HEK293 (cell line): Measurements from ENCODE around the gene PAF1.

Experiments
- BCL6B ChIP-seq: fragments of 450-650 bp; formaldehyde crosslinking; IDR thresholded peaks from 2 replicates; pipeline ENCODE4 v1.5.1; 2017; ENCODE audit warnings: missing biosample characterization, missing genetic modification characterization
- FEZF1 ChIP-seq: fragments of 450-650 bp; formaldehyde crosslinking; IDR thresholded peaks from 2 replicates; pipeline ENCODE4 v1.5.1; 2016; ENCODE audit warnings: missing biosample characterization, missing genetic modification characterization
- GLIS1 ChIP-seq: fragments of 450-650 bp; formaldehyde crosslinking; IDR thresholded peaks from 2 replicates; pipeline ENCODE4 v1.5.1; 2016; ENCODE audit warnings: missing biosample characterization, missing genetic modification characterization
- HOXC10 ChIP-seq: sonication (generic); formaldehyde crosslinking; IDR thresholded peaks from 2 replicates; pipeline ENCODE4 v1.8.1; 2023; ENCODE audit warnings: mild to moderate bottlenecking, missing genetic modification reagents
- MEIS1 ChIP-seq: sonication (generic); formaldehyde crosslinking; IDR thresholded peaks from 2 replicates; pipeline ENCODE4 v1.8.1; 2022; ENCODE audit warnings: missing genetic modification reagents, mild to moderate bottlenecking, borderline replicate concordance
- PATZ1 ChIP-seq: fragments of 450-650 bp; formaldehyde crosslinking; IDR thresholded peaks from 2 replicates; pipeline ENCODE4 v1.5.1; 2016; ENCODE audit warnings: missing biosample characterization, missing genetic modification characterization
- TSHZ1 ChIP-seq: fragments of 450-650 bp; formaldehyde crosslinking; IDR thresholded peaks from 2 replicates; pipeline ENCODE4 v1.5.1; 2016; ENCODE audit warnings: missing biosample characterization, missing genetic modification characterization, borderline replicate concordance
- ZBTB7A ChIP-seq: fragments of 450-650 bp; formaldehyde crosslinking; IDR thresholded peaks from 2 replicates; pipeline ENCODE4 v1.5.1; 2016; ENCODE audit warnings: low read depth, missing biosample characterization, missing genetic modification characterization
- ZIC2 ChIP-seq: fragments of 450-650 bp; formaldehyde crosslinking; IDR thresholded peaks from 2 replicates; pipeline ENCODE4 v1.5.1; 2016; ENCODE audit warnings: missing biosample characterization, missing genetic modification characterization
- ZNF121 ChIP-seq: fragments of 450-650 bp; formaldehyde crosslinking; IDR thresholded peaks from 2 replicates; pipeline ENCODE4 v1.5.1; 2016; ENCODE audit warnings: missing biosample characterization, missing genetic modification characterization
- ZNF138 ChIP-seq: fragments of 450-650 bp; formaldehyde crosslinking; IDR thresholded peaks from 2 replicates; pipeline ENCODE4 v1.5.1; 2016; ENCODE audit warnings: missing biosample characterization, missing genetic modification characterization, borderline replicate concordance
- ZNF214 ChIP-seq: fragments of 450-650 bp; formaldehyde crosslinking; IDR thresholded peaks from 2 replicates; pipeline ENCODE4 v1.5.1; 2017; ENCODE audit warnings: missing biosample characterization, mild to moderate bottlenecking, missing genetic modification characterization, borderline replicate concordance
- ZNF24 ChIP-seq: fragments of 450-650 bp; formaldehyde crosslinking; IDR thresholded peaks from 2 replicates; pipeline ENCODE4 v1.5.1; 2016; ENCODE audit warnings: missing biosample characterization, missing genetic modification characterization
- ZNF26 ChIP-seq: fragments of 450-650 bp; formaldehyde crosslinking; IDR thresholded peaks from 2 replicates; pipeline ENCODE4 v1.5.1; 2016; ENCODE audit warnings: missing biosample characterization, missing genetic modification characterization
- ZNF280D ChIP-seq: fragments of 450-650 bp; formaldehyde crosslinking; IDR thresholded peaks from 2 replicates; pipeline ENCODE4 v1.5.1; 2016; ENCODE audit warnings: missing biosample characterization, missing genetic modification characterization
- ZNF366 ChIP-seq: fragments of 450-650 bp; formaldehyde crosslinking; conservative IDR thresholded peaks from 2 replicates; pipeline ENCODE4 v1.5.1; 2016; ENCODE audit warnings: missing biosample characterization, missing genetic modification characterization
- ZNF416 ChIP-seq: fragments of 450-650 bp; formaldehyde crosslinking; IDR thresholded peaks from 2 replicates; pipeline ENCODE4 v1.5.1; 2016; ENCODE audit warnings: missing biosample characterization, missing genetic modification characterization
- ZNF501 ChIP-seq: fragments of 450-650 bp; formaldehyde crosslinking; IDR thresholded peaks from 2 replicates; pipeline ENCODE4 v1.5.1; 2016; ENCODE audit warnings: missing biosample characterization, missing genetic modification characterization
- ZNF513 ChIP-seq: fragments of 450-650 bp; IDR thresholded peaks from 2 replicates; pipeline ENCODE4 v1.5.1; 2018; ENCODE audit warnings: missing biosample characterization, missing genetic modification characterization
- ZNF555 ChIP-seq: fragments of 450-650 bp; formaldehyde crosslinking; conservative IDR thresholded peaks from 2 replicates; pipeline ENCODE4 v1.5.1; 2017; ENCODE audit warnings: missing biosample characterization, mild to moderate bottlenecking, missing genetic modification characterization, inconsistent platforms
- ZNF610 ChIP-seq: fragments of 450-650 bp; formaldehyde crosslinking; IDR thresholded peaks from 2 replicates; pipeline ENCODE4 v1.5.1; 2016; ENCODE audit warnings: missing biosample characterization, missing genetic modification characterization, borderline replicate concordance
- ZNF626 ChIP-seq: fragments of 450-650 bp; sonication (Bioruptor Pico); formaldehyde crosslinking; IDR thresholded peaks from 2 replicates; pipeline ENCODE4 v1.5.1; 2018; ENCODE audit warnings: missing biosample characterization, missing genetic modification characterization, inconsistent platforms
- ZNF670 ChIP-seq: fragments of 450-650 bp; formaldehyde crosslinking; IDR thresholded peaks from 2 replicates; pipeline ENCODE4 v1.5.1; 2016; ENCODE audit warnings: missing biosample characterization, missing genetic modification characterization, low read depth
- ZNF677 ChIP-seq: fragments of 450-650 bp; IDR thresholded peaks from 2 replicates; pipeline ENCODE4 v1.5.0; 2018; ENCODE audit warnings: missing biosample characterization, mild to moderate bottlenecking, missing genetic modification characterization, moderate library complexity
- ZNF837 ChIP-seq: fragments of 450-650 bp; formaldehyde crosslinking; IDR thresholded peaks from 2 replicates; pipeline ENCODE4 v1.5.1; 2016; ENCODE audit warnings: missing biosample characterization, missing genetic modification characterization
- ZNF843 ChIP-seq: fragments of 450-650 bp; formaldehyde crosslinking; IDR thresholded peaks from 2 replicates; pipeline ENCODE4 v1.5.1; 2016; ENCODE audit warnings: missing biosample characterization, missing genetic modification characterization
- ZXDB ChIP-seq: fragments of 450-650 bp; formaldehyde crosslinking; IDR thresholded peaks from 2 replicates; pipeline ENCODE4 v1.5.1; 2016; ENCODE audit warnings: missing biosample characterization, missing genetic modification characterization

Gene PAF1

GRCh38 chr19:39438270-39438934 lies 47.5 kb upstream of the PAF1 start (continued):
- TF ChIP-seq ZNF513 (no peak), FEZF1 (tag by site-specific recombination) (no peak), GLIS1 (tag by site-specific recombination) (peak; percentile 60; the same call in 1 of the 2 replicates), ZNF214 (tag by site-specific recombination) (no peak), ZNF26 (tag by site-specific recombination) (no peak), ZNF416 (tag by site-specific recombination) (no peak), ZNF843 (tag by site-specific recombination) (no peak), ZNF24 (tag by site-specific recombination) (0 out of 2 replicates have a peak, but pooled peaks have one; percentile 49), MEIS1 (CRISPR knock-in tag) (no peak), ZNF366 (tag by site-specific recombination) (0 out of 2 replicates have a peak, but pooled peaks have one; percentile 22), ZNF501 (tag by site-specific recombination) (no peak), ZBTB7A (tag by site-specific recombination) (no peak), ZNF677 (tag by site-specific recombination) (no peak), BCL6B (tag by site-specific recombination) (no peak), ZIC2 (tag by site-specific recombination) (no peak), PATZ1 (tag by site-specific recombination) (no peak), ZXDB (no peak), ZNF121 (tag by site-specific recombination) (peak; percentile 61; the same call in 1 of the 2 replicates), ZNF837 (tag by site-specific recombination) (no peak), ZNF626 (tag by site-specific recombination) (no peak), ZNF138 (tag by site-specific recombination) (no peak), ZNF555 (tag by site-specific recombination) (no peak), ZNF670 (tag by site-specific recombination) (no peak), ZNF610 (no peak), TSHZ1 (tag by site-specific recombination) (no peak), HOXC10 (CRISPR knock-in tag) (no peak), ZNF280D (tag by site-specific recombination) (no peak)
